Measurements from ENCODE around the gene MEA1.

MEA1 gene

DNA sequence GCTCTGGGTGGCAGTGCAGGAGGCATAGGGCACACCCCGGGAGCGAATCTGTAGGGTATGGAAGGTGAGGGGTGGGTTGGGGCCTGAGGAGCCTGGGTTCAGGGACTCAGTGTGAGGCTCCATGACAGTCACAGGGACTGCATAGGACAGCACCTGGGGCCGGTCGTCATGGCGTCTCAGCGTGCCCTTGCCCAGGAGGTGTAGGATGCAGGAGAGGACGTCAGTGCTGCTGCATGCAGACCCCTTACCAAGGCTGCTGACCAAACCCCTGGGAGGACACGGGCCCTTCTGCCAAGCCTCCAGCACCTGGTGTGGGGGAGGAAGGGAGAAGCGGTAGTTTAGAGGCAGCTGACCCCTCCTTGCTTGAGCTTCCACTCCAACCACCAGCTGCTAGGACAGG, 24.0 kb upstream of the MEA1 start:
- no peak for DNase-seq

DNA sequence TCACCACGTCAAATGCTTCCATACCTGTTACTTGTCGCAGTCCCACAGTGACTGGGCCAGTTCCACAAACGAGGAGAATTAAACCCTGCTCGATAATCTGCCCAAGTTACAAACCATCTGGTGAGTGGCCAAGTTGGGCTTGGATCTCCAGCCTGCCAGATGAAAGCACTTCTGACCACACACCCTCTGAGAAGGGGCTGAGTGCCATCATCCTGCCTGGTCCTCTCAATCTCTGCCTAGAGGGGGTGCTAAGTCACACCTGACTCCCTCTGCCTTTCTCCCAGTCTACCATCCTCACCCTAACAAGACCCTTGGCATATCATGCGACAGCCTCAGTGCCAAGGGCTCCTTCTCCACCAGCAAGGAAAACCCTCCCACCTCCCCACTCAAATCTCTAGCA, 23.5 kb upstream of the MEA1 start:
- DNase-seq, result no peak

GRCh38 chr6:43036712-43037111, 23.0 kb upstream of the MEA1 start:
- DNase-seq, result no peak

DNA sequence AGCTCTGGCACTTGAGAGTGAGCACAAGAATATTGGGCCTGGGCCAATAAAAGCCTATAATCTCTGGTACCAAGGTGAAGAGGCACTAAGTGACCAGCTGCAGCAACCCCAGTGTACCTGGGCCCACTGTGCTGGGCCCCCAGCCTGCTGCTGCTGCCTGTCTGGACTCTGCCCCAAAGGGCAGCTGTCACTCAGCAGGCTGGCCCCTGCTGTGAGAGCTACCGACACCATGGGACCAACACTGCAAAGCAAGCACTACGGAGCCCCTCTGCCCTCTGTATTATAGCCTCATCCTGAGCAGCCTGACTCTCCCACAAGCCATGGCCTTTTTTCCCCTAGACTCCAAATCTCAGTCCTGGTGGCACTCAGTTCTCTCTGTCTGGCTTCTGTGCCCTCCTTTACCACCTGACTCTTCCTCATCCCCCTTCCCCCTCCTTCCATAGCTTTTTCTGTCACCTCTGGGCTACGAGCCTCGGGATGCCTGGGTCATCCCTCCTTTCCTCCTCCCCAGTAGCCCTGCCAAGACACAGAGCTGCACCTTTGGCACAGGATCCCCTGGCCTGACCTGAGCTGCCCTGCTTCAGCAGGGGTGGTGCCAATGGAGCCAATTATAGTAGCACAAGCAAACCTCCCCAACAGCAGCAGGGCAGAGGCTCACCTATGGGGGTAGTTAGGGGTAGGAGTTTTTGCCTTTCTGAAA, 21.9 kb upstream of the MEA1 start:
- DNase-seq, result no peak

GRCh38 chr6:43034190-43034525, 20.4 kb upstream of the MEA1 start:
- DNase-seq, result no peak

- DNase-seq, result no peak
Measured at GRCh38 chr6:43033496-43034189, 19.9 kb upstream of the MEA1 start.

- no peak for DNase-seq
Measured at GRCh38 chr6:43032326-43032725, 18.6 kb upstream of the MEA1 start.

DNA sequence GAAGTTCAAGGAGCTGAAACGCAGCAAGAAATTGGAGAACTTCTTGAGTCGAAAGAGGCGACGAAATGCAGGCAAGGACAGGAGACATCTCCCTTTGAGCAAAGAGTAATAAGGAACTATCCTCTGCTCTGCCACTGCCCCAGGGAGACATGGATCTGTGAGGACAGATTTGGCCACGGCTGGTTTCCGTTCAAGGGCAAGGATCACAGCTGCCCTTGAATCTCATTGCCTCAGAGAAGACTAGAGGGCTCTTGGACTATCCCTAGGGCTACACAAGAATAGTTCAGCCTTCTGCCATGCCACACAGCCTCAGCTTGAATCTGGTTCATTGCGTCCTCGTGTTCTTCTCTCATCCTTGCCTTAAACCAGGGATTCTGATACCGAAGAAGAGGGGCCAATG, 15.4 kb upstream of the MEA1 start:
- no peak for DNase-seq

GRCh38 chr6:43026365-43026764, 12.6 kb upstream of the MEA1 start:
- DNase-seq, result no peak

GRCh38 chr6:43024436-43024835, 10.7 kb upstream of the MEA1 start:
- no peak for DNase-seq

DNA sequence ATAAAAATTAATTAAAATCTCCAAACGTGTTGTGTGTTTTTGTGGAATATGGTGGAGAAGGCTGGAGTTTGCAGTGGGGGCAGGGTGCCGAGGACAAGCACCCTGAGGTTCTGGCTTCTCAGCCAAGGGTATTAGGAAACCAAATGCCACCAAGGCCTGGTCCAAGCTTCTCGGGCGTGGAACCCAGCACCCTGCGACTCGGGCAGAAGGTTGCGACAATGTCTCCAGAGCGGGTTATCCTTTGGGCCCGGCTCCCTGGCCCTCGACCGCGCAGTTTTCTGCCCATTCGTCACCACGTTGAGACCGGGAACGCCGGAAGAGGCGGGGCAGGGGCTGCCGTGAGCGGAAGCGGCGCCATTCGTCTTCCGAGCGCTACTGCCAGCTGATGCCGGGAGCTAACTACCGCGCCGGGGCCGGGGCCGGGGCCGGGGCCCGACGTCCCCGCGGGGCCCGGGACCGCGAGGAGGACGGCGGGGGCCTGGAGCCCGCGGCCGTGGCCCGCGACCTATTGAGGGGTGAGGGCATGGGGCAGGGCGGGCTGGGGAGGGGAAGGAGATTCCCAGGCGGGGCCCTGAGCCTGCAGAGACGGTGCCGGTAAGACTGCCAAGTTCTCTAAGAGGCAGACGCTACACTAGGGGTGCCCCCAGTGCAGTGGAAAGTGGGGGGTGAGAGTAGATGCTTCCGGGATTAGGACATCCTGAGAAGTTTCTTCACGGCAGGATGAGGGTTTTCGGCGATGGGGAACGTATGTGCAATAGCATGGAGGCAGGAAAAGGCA, 7.7 kb upstream of the MEA1 start, which contains the start of gene RRP36:
TSS of gene RRP36 (plus strand) at position 354 of the 778 bp plus-strand sequence. CDS start at position 386, 32 bp downstream.
- peak; percentile 62 to 76 for DNase-seq

GRCh38 chr6:43020847-43021246, 7.1 kb upstream of the MEA1 start:
- DNase-seq, result peak; percentile 36 to 48

DNA sequence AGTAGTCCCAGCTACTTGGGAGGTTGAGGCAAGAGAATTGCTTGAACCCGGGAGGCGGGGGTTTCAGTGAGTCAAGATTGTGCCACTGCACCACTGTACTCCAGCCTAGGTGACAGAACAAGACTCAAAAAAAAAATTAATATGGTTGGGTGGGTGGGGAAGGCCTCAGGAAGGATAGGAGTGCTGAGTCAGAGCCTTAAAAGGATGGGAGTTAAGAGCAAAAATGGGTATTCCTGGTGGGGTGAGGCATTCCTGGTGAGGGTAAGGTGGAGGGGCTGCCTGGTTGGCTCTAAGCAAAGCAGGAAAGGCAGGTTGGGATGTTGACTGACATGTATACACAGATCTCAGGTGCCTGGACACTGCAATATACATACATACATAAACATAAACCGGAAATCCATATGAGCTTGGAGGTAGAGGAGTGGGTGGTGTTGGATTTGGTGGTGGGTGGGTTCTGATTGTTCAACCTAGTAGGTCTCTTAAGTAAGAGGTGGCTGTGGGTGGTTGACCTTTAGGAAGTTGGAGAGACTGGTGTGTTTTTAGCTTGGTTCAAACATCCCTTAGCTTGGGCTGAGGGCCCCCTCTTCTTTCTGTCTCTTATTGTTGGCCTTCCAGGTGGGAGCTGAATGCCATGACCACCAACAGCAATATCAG, 6.4 kb upstream of the MEA1 start:
- no peak for DNase-seq

DNA sequence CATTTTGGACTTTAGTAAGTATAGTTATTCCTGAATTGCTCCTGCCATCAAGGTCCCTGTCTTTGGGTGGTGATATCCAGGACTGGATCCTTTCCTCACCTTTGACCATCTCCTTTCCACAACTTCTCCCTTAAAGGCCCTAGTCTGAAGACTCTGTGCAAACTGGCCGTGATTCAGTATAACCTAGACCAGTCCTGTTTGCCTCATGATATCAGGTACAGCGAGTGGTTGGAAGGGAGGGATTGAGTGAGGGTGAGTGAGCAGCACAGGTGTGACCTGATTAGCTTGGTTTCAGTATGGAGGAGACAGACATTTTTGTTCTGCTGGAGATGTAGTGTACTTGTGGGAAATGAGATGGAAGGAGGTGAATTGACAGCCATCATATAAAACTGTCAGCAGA, 5.4 kb upstream of the MEA1 start:
- no peak for DNase-seq

DNA sequence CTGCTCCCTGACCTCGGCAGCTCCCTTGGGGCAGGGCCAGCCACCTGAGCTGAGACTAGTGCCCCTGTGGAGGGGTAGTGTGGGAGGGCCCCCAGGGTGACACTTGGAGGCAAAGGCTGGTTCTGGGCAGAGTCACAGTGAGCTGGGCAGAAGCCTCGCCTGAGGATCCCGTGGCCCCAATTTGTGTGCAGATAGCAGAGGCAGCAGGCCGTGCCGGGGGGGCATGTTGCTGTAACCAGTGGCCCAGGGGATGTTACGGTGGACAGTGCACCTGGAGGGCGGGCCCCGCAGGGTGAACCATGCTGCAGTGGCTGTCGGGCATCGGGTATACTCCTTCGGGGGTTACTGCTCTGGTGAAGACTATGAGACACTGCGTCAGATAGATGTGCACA, 3.2 kb upstream of the MEA1 start:
- DNase-seq, result no peak

- peak in 1 of 2 experiments; percentile 16 for DNase-seq
Measured at GRCh38 chr6:43016176-43016942, 2.6 kb upstream of the MEA1 start.

GRCh38 chr6:43014434-43014909, 726 bp upstream of the MEA1 start:
- peak in 1 of 2 experiments; percentile 29 for DNase-seq

- peak; percentile 63 to 71 for DNase-seq
Measured at GRCh38 chr6:43013097-43013842, 476 bp downstream of the MEA1 start.

DNA sequence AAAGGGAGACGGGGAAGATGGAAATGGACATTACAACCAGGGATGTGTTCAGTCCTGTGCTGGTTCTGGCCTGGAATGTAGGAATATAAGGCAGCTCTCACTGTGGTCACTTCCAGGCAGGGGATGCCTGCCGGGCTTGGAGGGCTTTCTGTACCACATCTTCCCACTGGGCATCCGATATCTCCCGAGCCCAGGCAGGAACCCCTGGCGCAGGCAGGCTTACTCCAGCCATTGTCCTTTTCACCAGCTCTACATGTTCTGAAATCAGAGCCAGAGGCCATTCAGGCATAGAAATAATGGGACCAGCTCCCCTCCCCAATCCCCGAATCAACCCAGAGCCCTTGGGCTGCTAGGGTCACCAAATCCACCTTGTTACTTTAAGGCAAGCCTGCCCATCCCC, 1.4 kb downstream of the MEA1 start:
- no peak for DNase-seq

DNA sequence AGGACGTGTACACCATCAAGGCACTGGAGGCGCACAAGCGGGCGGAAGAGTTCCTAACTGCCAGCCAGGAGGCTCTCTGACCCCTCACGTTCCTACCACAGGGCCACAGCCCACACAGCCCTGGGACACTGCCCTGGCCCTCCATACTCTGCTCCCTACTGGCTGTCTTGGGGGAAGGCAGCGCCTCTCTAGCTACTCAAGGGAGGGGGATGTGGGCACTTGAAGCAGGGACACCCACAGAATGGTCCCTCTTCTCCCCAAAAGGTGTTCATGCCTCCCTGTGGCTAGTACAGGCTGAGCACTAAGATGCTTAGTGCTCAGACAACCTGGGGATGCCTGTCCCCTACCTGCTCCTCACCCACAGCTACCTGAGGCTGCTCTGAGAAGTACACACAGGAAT, 2.5 kb downstream of the MEA1 start:
- no peak for DNase-seq

GRCh38 chr6:43009124-43009523, 4.6 kb downstream of the MEA1 start:
- DNase-seq, result peak; percentile 59 to 65

- DNase-seq, result no peak
Measured at GRCh38 chr6:43007126-43007525, 6.6 kb downstream of the MEA1 start.

Data from Kasumi-1 (cell line).